ENCODE data around the gene RAD21L1.

Gene RAD21L1

DNA sequence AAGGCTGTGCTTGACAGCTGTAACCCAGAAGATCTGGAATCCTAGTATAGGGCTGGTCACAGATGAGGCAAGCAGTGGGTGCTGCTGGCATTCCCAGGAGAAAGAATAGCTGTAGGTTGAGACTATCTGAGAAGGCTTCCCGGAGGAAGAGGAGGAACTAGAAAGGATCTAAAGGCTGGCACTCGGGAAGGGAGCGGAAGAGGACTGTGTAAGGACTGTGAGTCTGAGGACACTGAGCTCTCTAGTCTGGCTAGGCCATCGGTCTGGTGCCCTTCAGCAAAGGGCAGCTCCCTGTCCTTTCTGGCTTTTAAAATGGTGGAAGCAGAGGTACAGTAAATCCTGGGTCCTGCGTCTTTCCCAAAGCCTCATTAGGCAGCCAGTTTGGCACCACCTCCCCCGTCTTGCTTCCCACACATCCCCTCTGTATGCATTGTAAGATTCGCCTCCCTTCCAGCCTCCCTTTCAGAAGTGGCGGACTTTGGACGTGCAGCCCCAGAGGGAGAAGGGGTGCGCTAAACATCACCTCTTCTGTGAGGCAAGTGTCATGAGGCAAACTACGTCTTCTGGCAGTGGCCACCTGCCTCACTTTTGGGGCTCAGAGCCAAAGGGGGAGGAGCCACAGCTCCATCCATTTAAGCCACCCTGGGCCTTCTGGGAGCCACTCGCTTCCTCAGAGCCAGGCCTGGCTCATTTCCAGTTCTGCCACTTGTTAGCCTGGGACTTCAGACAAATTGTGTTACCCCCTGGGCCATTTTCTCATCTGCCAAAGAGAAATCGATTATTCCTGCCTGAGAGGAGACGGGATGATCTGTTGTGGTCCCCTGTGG, 48.9 kb downstream of the RAD21L1 start:
- DNase-seq, result peak; percentile 10

DNA sequence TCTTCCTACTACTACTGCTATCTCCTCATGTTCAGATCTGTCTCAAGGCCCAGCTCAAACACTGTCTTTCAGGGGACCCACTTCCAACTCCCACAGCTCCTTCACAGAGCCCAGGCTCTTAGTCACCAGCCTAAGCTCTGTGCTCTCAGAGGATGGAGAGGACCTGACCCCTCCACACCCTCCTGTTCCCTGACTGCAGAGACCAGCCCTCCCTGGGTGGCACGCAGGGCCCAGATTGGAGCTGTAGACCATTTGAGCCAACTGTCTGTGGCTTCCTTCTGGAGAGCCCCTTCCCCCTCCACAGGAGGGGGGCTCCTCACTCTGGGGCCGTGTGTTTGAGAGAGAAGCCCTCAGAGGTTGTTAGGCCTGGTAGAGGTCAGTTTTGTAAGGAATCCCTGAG, 50.1 kb downstream of the RAD21L1 start:
- peak; percentile 2 for DNase-seq

DNA sequence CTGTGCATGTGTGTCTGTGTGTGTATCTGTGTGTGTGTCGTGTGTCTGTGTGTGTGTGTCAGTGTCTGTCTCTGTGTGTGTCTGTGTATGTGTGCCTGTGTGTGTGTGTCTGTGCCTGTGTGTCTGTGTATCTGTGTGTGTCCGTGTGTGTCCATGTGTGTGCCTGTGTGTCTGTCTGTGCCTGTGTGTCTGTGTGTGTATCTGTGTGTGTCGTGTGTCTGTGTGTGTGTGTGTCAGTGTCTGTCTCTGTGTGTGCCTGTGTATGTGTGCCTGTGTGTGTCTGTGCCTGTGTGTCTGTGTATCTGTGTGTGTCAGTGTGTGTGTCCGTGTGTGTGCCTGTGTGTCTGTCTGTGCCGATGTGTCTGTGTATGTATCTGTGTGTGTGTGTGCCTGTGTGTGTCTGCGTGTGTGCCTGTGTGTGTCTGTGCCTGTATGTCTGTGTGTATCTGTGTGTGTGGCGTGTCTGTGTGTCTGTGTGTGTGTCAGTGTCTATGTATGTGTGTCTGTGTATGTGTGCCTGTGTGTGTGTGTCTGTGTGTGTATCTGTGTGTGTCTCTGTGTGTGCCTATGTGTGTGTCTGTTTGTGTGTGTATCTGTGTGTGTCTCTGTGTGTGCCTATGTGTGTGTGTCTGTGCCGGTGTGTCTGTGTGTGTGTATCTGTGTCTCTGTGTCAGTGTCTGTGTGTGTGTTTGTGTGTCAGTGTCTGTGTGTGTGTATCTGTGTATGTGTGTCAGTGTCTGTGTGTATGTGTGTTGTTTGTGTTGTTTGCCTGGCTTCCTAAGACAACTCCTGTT, 51.9 kb downstream of the RAD21L1 start:
- peak; percentile 4 for DNase-seq

DNA sequence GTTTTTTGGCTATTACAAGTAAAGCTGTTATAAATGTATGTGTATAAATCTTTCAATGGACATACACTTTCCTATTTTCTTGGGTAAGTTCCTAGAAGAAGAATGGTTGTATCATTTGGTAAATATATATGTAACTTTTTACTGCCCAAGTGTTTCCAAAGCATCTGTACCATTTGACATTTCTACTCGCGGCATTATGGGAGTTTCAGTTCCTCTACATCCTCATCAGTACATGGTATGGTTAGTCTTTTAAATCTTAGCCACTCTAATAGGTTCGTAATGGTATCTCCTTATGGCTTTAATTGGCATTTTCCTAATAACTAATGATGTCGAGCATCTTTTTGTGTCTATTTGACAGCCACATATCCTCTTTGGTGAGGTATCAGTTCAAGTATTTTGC, 53.1 kb downstream of the RAD21L1 start:
- DNase-seq, result no peak

DNA sequence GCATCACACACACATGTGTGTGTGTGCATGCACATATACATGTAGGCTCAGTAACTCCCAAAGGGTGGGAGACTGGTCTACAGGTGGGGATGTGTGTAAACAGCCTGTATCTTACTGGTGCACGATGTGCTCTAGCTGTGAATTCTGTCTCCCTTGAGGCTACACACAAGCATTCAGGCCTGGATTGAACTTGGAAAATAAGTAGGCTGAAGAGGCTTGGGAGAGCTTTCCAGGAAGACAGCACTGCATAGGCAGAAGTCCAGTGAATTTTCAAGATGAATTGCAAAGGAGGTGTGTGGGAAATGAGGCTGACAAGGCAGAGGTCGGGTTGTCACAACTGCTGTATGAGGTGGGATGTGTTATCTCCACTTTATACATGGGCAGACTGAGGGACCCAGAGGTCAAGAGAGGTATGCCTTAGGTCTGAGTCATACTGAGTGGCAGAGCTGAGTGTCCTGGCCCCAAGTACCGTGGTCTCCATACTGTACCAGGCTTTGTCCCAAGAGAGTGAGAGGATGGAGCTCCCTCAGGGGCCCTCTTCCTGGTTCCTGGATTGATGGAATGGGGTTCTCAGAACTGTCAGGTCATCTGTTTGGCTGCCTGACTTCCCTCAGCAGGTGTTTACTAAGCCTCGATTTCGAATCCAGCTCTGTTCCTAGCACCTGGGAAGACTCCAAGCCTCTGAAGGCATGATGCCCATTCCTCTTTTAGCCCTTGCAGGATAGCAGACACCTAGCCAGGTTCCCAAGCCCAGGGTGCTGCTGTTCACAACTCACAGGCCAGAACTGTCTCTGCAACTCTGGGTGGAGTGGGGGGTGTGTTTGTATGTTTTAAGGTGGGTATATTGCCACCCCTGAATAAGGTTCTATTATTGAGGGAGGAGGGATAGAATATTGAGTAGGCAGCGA, 54.6 kb downstream of the RAD21L1 start:
- peak; percentile 8 for DNase-seq

DNA sequence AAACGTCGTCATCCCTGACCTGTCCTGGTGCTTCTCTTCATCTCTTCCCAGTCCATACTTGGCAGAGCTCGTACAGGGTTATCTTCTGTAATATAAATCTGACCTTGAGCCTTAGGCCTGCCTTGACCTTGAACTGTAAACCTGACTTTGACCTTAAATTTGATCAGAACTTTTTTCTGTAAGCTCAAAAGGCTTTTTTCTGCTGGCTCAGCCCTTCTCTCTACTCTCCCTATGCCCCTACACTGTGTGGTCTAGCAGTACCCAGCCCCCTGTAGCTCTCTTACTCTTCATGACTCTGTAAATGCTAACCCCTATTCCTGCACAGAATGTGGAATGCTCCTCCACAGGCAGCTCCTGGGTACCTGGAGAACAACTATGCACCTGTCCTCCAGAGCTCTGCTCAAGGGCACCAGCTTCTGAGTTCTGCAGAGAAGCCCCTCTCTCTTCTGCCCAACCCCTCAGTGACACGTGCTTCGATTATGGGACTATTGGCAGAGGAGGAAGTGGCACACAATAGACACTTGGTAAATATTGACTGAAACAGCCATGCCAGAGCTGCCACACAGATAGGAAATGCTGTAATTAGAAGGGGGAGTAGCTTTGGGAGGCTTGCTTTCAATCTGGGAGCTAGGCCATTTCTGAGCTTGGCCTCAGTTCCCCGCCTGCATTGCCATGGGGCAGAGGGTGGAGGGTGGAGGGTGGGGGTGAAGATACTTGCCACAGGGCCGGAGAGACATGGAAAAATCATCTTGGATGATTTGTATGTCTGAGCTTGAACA, 55.6 kb downstream of the RAD21L1 start:
- DNase-seq, result peak; percentile 8

DNA sequence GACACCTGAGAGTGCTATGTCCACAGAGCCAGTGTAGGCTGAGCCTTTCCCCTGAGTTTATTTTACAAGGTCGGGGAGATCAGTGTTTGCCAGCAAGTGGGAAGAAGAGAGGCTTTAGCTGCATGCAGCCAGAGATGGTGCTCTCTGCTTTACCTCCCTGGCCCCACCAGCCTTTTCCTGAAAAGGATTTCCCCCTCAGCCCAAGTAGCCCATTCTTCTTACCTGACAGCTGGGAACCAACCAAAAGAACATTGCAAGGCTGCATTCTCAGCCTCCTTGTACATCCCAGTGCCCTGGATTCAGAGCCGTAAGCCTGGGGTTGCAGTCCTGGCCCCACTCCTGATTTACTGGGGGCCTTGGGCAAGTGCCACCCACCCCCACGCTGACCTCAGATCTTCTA, 57.1 kb downstream of the RAD21L1 start:
- peak; percentile 3 for DNase-seq

DNA sequence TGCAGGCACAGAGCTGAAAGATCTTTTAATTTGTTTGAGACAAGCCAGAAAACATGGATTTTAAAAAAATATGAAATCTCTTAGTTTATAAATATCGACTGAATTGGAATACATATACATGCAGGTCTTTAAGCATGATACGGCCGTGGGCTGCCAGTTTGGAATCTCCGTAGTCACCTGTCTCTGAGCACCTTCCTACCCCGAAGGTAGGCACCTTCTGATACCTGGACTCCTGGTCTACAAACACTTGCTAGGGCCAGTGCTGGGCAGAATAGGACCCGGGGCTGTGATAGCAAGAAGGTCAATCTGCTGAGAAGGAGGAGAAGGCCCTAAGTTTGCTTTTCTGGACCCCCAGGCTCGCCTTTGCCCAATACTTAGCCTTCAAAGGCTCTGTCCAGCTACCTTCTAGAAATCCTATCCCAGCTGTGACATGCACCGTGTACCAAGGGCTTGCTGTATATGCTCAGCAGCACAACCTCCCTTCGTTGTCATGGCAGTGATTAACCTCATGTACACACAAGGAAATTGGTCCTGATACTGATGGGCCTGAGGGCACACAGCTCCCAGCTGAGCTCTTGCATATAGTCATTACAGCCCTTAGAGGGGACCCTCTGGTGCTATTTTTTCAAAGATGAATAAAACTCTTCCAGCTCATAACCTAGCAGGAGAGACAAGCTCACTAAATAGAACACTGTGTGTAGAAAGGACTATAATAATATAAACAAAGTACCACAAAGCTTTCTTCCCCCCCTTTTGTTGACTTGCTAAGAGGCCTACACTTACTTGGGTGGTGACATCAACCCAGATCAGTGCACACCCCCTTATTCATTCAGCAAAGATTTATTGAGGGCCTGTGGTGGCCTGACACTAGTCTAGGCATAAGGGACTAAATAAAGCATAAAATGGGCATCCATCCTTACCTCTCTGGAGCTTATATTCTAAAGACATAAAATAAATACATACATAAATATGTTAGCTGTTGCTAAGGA, 58.0 kb downstream of the RAD21L1 start:
- DNase-seq, result peak; percentile 9

DNA sequence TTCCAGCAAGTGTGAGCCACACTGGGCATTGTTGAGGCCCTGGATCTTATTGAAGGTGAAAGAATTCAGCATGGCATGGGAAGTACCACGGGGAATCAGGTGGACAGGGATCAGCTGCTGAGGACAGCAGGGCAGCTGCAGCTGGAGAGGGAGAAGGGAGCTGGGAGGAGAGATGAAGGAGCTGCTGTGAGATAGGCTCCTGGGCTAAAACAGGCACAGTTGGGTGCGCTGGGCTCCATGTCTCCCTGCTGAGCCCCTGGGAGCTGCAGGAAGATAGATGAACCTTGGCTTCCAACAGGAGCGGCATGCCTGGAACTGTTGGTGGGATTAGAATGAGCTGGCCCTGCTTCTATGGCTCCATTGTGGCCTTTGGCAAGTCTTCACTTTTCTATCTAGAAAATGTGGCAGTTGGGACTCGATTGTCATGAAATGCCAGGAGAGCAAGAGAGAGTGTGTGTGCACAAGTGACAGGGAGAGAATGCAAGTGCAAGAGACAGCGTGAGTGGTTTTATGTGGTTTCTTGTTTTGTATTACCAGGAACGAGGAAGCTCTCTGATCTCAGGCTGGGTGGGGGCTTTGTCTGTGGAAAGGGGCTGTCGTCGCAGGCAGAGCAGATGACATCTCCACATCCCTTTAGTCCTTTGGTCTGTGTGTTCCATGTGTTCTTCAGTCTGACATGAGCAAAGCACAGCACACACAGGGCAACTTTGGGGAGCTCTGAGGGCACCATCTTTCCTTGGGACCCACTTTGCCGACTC, 60.6 kb downstream of the RAD21L1 start:
- DNase-seq, result no peak

DNA sequence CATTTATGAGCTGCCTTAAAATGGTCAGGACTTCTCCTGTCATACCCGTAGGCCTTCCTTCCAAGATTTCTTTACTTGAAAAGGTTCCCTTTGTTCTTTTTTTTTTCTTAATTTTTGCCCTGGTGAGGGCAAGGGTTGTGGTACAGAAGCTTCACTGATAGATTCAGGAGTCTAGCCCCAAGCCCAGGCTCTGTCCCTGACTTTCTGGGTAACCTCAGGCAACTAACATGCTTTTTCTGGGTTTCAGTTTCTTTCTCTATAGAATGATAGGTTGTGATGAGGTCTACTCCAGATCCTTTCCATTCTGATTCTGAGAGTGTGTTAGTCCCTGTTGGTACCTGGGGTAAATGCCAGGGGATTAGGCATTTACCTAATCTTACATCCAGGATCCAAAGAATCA, 61.5 kb downstream of the RAD21L1 start:
- no peak for DNase-seq

DNA sequence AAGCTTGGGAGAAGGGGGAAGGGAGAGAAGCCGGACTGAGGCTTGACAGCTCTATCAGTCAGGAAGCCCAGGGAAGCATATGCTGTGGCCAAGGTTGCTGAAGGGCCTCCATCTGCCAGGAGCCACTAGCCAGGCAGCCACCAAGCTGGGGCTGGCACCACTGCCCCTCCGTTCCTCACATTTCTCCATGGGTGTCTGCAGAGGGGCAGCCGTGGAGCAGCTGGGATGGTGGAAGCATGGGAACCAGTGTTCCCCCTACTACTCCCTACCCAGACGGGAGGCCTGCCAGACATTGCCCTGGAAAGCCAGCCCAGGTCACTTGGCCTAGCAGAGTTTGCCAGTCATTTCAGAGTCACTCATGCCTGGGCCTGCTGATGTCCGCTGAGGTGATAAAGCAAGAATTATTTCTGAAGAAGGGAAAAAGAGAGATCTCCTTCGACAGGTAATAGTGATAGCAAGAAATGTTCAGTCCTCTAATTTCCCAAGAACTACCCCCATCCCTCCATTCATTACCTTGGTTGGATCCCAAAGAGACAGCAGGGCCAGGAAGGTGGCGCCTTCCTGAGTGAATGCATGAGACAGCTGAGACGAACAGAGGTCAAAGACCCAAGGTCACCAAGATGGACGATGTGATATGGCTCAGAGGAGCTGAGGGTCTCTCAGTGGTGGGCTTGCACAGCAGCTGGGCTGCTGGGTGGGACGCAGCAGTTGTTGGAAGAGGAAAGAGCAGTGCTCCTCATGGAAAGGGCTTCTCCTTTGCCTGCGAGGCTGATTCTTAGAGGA, 62.1 kb downstream of the RAD21L1 start:
- DNase-seq, result no peak

DNA sequence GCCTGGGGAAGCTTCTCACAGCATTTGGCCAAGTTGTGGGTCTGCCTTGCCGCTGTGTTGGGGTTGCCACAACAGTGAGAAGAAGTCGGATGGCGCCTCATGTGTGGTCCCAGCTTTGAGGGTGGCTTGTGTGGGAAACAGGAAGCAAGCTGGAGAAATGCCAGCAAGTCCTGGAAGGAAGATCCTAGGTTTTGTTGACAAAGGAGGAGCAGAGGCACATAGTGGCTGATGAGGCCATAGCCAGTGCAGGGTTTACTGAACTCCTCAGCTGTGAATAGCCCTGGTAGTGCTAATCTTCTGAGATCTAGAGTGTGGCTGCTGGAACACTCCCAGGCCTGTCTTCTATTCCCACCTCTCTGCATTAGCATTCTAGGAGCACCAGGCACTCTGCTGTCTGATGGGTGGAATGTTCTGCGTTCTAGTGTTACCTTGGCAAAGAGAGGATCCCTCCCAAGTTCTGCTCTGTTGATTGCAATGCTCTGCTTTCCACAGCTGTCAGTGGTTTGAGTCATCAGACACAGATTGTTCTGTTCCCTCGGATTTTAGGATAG, 65.4 kb downstream of the RAD21L1 start:
- DNase-seq, result peak; percentile 41

DNA sequence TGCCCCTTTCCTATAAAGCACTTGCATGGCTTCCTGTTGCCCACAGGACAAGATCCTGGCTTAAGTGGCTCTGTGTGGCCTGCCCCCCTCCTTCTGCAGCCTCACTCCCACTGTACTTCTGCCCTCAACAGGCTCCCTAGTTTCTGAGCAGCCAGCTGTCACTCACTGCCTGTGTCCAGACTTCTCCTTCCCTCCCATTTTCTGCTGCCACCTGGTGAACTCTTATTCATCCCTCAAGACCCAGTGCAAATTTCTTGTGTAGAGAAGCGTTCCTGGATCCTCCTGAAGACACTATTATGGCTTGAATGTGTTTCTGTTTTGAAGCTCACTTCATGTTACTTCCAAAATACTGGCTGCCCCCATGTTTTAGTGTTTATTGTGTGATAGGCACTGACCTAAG, 66.8 kb downstream of the RAD21L1 start:
- DNase-seq, result no peak

DNA sequence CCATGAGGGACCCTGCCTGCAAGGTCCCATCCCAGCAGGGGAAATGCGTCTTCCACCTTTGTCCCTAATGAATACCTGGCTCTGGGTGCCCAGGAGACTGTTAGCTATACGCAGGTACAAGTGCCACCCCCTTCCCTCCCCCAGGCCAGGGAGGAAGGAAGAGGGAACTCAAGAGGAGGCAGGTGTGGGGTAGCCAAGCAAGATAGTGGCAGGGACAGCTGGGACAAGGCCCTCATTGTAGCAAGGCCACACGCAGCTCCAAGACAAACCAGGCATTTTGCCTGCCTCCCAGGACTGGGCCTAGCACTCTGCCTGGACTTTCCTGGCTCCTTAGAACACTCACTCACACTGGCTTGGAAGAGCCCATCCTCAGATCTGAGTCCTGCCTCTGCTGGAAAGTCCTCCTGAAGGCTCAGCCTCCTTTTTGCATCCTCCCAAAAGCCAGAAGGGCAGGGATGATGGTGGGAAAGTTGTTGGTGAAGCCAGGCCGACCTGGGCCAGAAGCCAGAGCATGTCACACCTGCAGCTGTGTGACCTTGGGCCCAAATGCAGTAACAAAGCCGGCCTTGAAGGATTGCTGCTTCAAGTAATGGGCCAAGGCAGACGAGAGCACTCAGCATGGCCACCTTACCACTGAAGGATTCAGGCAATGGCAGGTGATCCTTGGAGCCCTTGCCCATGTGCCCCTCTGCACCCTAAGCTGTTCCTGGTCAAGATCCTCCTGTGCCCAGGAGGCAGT, 68.0 kb downstream of the RAD21L1 start:
- DNase-seq, result no peak

DNA sequence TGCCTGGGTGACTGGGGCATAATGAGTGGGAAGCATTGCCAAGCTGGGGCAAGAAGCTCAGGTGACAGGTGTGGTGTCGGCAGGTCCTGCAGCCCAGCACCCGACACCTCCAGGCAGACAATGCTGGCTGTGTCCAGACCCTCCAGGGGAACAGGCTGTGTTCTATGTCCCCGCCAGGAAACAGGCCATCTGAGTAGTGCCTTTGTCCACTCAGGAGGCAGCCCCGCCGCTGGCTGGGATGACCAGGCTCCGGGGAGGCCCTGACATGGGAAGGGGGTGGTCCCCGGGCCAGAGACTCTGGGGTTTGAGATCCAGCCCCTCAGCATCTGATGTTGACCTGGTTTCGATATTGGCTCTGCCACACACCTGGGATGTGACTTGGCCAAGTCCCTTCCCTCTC, 68.7 kb downstream of the RAD21L1 start:
- DNase-seq, result no peak

DNA sequence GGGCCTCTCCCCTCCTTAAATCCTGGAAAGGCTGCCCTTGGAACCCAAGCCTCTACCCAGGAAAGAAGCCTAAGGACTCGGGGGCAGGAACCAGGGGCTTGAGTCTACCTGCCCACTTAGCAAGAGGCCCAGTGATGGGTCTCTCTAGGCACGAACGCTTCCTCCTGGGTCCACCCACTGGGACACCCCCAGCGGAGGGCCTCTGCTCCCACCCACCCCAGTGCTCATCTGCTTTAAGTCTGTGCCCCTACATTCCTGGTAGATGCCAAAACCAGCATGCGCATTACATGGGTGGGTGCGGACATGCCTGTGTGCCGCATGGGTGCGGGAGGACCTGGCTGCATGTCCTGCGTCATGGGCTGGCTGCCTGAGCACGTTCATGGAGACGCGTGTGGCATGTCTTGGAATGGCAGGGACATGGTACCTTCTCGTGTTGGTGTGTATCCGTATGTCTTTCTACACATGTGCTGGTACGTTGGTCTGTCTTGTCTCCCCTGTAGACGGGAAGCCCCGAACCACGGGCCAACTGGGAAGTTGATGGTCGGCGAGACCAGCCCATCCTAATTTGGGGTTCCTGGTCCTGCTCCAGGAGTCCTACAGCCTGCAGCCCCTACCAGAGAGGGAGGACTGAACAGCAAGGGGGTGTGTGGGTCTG, 69.6 kb downstream of the RAD21L1 start:
- DNase-seq, result no peak

DNA sequence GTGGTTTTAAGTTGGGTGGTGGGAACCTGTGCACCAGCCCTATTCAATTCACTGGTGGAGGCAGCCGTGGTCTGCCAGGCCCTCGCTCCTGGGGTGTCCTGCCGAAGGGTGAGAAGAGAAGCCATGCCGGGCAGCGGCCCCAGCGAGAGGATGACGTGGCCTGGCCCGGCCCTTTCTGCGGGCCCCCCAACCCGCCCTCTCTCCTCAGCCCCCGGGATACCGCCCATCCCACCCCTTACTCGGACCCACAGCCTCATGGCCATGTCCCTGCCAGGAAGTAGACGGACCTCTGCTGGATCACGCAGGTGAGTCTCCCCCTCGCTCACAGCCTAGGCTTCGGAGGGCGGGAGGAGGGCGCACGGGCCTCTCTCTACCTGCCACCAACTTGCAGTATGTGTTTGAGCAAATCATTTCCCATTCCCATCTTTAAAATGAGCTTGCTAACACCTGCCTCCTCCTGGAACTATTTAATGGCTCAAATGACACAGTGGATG, 70.3 kb downstream of the RAD21L1 start:
- no peak for DNase-seq

DNA sequence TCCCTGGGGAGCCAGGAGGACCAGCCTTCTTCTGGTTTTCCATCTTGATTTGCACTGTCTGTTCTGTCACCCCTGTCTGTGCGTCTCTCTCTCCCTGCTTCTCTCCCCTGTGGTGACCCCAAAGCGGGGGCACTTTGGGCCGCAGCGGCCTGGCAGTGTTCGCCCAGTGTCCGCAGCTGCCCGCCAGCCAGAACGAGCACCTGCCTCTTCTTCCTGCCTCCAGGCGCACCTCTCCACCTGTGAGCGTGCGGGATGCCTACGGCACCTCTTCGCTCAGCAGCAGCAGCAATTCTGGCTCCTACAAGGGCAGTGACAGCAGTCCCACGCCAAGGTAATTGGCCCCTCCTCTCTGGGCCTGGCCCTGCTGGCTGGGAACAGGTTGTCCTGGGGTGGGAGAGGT, 71.1 kb downstream of the RAD21L1 start:
- no peak for DNase-seq

Measured in femur (tissue), 1 donor.